Retinal pigment epithelial cell (primary cell): Measurements from ENCODE around the gene DIPK1C.

Source experiments
- DNase-seq: peaks from one replicate; pipeline ENCODE4 v3.0.0-alpha.2; 2010; ENCODE audit warnings: low read depth
- H3K4me3 ChIP-seq: 2 replicates; pipeline ENCODE4 v1.5.1; 2011; ENCODE audit warnings: mild to moderate bottlenecking, low read length, control low read depth, moderate library complexity
- TF ChIP-seq, protein P1 (sequence below): conservative IDR thresholded peaks from 2 replicates; pipeline ENCODE4 v1.5.1; 2011; ENCODE audit warnings: low read depth, low read length, control low read depth, inconsistent platforms

DIPK1C gene

DNA sequence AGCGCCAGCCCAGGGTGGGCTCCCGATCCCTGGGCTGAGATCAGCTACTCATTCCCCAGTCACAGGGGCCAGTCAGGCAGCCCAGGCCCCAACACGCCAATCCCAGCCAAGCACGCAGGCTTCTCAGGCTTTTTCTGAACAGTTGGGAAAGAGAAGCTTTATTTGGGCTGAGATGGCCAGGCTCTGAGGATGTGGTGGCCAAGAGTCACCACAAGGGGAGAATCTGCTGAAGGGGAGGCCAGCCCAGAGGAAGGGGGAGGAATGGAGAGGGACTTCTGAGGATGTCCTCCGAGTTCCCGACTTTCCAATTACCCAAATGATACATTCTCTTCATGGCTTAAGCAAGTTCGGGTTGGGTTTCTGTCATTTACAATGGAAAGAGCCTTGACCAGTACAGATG, 2.8 kb upstream of the DIPK1C start:
- TF ChIP-seq, protein P1, sequence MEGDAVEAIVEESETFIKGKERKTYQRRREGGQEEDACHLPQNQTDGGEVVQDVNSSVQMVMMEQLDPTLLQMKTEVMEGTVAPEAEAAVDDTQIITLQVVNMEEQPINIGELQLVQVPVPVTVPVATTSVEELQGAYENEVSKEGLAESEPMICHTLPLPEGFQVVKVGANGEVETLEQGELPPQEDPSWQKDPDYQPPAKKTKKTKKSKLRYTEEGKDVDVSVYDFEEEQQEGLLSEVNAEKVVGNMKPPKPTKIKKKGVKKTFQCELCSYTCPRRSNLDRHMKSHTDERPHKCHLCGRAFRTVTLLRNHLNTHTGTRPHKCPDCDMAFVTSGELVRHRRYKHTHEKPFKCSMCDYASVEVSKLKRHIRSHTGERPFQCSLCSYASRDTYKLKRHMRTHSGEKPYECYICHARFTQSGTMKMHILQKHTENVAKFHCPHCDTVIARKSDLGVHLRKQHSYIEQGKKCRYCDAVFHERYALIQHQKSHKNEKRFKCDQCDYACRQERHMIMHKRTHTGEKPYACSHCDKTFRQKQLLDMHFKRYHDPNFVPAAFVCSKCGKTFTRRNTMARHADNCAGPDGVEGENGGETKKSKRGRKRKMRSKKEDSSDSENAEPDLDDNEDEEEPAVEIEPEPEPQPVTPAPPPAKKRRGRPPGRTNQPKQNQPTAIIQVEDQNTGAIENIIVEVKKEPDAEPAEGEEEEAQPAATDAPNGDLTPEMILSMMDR = peak; percentile 35
- DNase-seq = no peak
- H3K4me3 ChIP-seq = no peak overlapping the region

DNA sequence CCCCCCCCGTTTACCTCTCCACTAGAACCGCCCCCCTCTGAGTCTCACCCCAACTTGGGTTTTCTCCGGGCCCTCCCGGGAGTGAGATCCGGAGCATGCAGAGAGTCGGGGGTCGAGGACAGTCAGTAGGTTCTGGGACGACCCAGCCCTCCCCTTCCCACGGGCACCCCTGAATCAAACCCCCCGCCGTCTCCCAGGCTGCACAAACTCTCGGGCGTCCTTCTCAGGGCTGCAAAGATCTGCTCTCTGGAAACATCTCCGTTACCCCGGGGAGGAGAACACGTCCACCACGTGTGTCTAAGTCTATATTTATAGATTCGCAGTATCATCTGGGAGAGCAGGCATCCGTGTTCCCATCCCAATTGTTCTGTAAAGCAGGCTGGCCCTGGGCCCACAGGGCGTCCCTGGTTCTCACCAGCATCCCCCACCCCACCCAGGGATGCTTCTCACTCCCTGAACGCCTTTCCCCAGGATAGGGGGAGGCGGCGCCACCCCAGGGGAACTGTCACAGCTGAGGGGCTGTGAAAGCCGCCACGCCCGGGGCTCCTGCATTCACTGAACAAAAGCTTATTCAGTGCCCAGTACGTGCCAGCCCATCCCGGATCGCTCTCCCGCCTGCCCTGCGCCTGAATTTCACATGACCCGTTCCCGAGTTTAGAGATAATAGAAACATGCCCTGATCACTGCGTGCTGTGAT, 765 bp upstream of the DIPK1C start:
- no peak overlapping the region for H3K4me3 ChIP-seq
- no peak for DNase-seq
- TF ChIP-seq, protein P1 = no peak

DNA sequence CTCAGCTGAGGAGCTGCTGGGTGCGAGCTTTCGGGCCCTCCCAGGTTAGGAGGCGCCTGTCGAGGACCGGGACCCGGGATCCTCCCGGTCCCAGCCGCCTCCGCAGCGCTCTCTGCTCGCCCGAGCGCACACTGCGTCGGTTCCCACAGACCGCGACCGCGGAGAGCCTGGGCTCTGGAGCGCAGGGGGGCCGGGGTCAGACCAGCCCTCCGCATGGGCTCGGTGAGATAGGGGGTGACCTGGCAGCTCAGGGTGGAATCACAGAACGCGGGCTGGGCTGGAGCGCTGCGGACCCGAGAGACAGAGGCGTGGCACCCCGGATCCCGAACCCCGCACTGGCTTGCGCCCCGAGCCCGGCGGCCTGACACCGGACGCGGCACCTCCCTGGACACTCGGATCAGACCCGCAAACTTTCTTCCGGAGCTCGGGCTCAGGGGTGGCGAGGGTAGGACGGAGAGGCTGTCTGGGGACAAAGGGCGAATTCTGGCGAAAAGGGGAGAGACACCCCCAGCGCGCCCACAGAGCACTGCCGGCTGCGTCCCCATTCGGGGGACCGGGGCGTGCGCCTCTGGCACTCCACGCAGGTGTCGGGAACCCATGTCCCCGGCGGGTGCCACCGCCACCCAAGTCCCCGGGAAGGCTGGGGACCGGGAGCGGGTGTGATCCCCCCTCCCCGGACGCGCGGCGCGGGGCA, 612 bp downstream of the DIPK1C start:
- TF ChIP-seq, protein P1 = no peak
- no peak for DNase-seq
- no peak overlapping the region for H3K4me3 ChIP-seq

DNA sequence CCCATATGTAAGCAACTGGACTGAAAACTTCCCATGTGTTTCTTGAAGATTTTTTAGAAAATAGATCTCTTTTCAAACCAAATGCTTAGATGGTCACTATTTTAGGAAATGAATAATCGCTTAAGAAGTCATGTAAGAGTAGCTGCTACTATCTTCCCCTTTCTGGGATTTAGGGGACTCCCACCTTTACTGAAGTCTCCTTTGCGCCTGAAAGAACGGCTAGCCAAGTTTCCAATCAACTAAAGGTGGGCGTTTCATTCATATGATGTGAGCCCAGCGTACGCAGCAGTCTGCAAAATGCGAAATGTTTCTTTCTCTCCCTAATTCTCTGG, 1.1 kb downstream of the DIPK1C start:
- no peak for DNase-seq
- H3K4me3 ChIP-seq = no peak overlapping the region
- TF ChIP-seq, protein P1 = no peak

DNA sequence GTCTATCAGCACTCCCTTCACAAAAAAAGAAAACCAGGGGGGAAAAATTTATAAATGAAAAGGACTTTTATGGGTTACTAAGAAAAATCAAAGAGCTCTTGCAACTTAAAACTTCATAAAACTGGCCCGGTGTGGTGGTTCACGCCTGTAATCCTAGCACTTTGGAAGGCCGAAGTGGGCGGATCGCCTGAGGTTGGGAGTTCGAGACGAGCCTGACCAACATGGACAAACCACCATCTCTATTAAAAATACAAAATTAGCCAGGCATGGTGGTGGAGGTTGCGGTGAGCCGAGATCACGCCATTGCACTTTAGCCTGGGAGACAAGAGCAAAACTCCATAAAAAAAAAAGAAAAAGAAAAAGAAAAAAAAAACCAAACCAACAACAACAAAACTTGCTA, 1.7 kb downstream of the DIPK1C start:
- no peak for DNase-seq
- TF ChIP-seq, protein P1 = no peak
- no peak overlapping the region for H3K4me3 ChIP-seq

DNA sequence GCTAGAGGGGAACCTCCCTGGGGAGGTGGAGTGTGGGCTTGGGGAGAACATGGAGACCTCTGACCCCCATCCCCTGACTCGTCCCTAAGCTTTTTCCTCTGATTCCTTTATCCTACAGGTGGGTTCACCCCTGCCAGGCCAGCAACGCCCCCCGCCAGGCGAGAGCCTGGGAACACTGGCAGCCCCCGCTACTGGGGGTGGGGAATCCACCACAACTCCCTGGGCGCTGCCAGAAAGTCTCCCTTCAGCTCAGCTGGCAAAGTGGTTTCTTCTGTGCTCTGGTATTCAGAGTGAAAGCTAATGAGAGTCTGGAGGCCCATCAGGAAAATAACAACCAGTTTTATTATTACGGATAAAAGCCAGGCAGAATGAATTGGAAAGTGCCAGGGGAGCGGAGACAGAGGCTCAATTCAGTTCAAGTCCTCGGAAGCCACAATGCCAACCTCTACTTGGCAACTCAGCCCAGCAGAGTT, 2.8 kb downstream of the DIPK1C start:
- no peak overlapping the region for H3K4me3 ChIP-seq
- TF ChIP-seq, protein P1 = no peak
- no peak for DNase-seq
